ENCODE data around the gene PROKR1. TPM values are rescaled to one million over a fixed set of nuclear protein-coding genes. Genes with fewer than 3 reads are reported as not detected.

Gene PROKR1
- total RNA-seq, 1 donor from 2014 or later = 0.12 TPM

GRCh38 chr2:68604077-68604476 is 39.3 kb upstream of the PROKR1 start:
- H3K9me3 Mint-ChIP-seq (ENCODE audit: low read depth) = peaks cover 34% of the 10 kb centered on the region
- no peak overlapping the region for H3K4me3 Mint-ChIP-seq (ENCODE audit: low read depth)
- DNase-seq (ENCODE audit: low spot score, unreplicated experiment) = no peak
- no peak for TF ChIP-seq CTCF (IDR thresholded peaks at IDR 0.05; ENCODE audit: unreplicated experiment)
- no peaks in the 10 kb centered on the region for H3K36me3 Mint-ChIP-seq (ENCODE audit: insufficient read depth)
- no peak overlapping the region for H3K27ac Mint-ChIP-seq
- H3K4me1 Mint-ChIP-seq (ENCODE audit: low read depth) = no peaks in the 10 kb centered on the region
- H3K27me3 Mint-ChIP-seq = no peaks in the 10 kb centered on the region

GRCh38 chr2:68605939-68606338 is 37.4 kb upstream of the PROKR1 start:
- Mint-ChIP-seq H3K27ac (no peak overlapping the region), H3K27me3 (no peaks in the 10 kb centered on the region), H3K36me3 (ENCODE audit: insufficient read depth) (peaks cover 2% of the 10 kb centered on the region), H3K9me3 (ENCODE audit: low read depth) (peaks cover 37% of the 10 kb centered on the region), H3K4me1 (ENCODE audit: low read depth) (no peaks in the 10 kb centered on the region), H3K4me3 (ENCODE audit: low read depth) (no peak overlapping the region)
- no peak for TF ChIP-seq CTCF (IDR thresholded peaks at IDR 0.05; ENCODE audit: unreplicated experiment)
- no peak for DNase-seq (ENCODE audit: low spot score, unreplicated experiment)

- H3K36me3 Mint-ChIP-seq (ENCODE audit: insufficient read depth) = peaks cover 2% of the 10 kb centered on the region
- no peak for TF ChIP-seq CTCF (IDR thresholded peaks at IDR 0.05; ENCODE audit: unreplicated experiment)
- peaks cover 32% of the 10 kb centered on the region for H3K9me3 Mint-ChIP-seq (ENCODE audit: low read depth)
Measured at GRCh38 chr2:68606759-68607158, 36.6 kb upstream of the PROKR1 start.

GRCh38 chr2:68607837-68608236 is 35.5 kb upstream of the PROKR1 start:
- no peaks in the 10 kb centered on the region for H3K4me1 Mint-ChIP-seq (ENCODE audit: low read depth)
- H3K27ac Mint-ChIP-seq = no peak overlapping the region
- peaks cover 4% of the 10 kb centered on the region for H3K36me3 Mint-ChIP-seq (ENCODE audit: insufficient read depth)
- DNase-seq (ENCODE audit: low spot score, unreplicated experiment) = no peak
- H3K27me3 Mint-ChIP-seq = no peaks in the 10 kb centered on the region
- H3K4me3 Mint-ChIP-seq (ENCODE audit: low read depth) = no peak overlapping the region
- H3K9me3 Mint-ChIP-seq (ENCODE audit: low read depth) = peaks cover 31% of the 10 kb centered on the region
- TF ChIP-seq CTCF (IDR thresholded peaks at IDR 0.05; ENCODE audit: unreplicated experiment) = no peak

More at GRCh38 chr2:68606759-68607158, 36.6 kb upstream of the PROKR1 start:
- Mint-ChIP-seq H3K4me1 (ENCODE audit: low read depth) (no peaks in the 10 kb centered on the region), H3K4me3 (ENCODE audit: low read depth) (no peak overlapping the region), H3K27ac (no peak overlapping the region), H3K27me3 (no peaks in the 10 kb centered on the region)
- DNase-seq (ENCODE audit: low spot score, unreplicated experiment) = no peak

- H3K36me3 Mint-ChIP-seq (ENCODE audit: insufficient read depth) = peaks cover 4% of the 10 kb centered on the region
- no peak overlapping the region for H3K27ac Mint-ChIP-seq
- DNase-seq (ENCODE audit: low spot score, unreplicated experiment) = no peak
- no peak overlapping the region for H3K4me3 Mint-ChIP-seq (ENCODE audit: low read depth)
- peaks cover 25% of the 10 kb centered on the region for H3K9me3 Mint-ChIP-seq (ENCODE audit: low read depth)
- H3K4me1 Mint-ChIP-seq (ENCODE audit: low read depth) = no peaks in the 10 kb centered on the region
- no peaks in the 10 kb centered on the region for H3K27me3 Mint-ChIP-seq
- TF ChIP-seq CTCF (IDR thresholded peaks at IDR 0.05; ENCODE audit: unreplicated experiment) = no peak
Measured at GRCh38 chr2:68612765-68613519, 30.4 kb upstream of the PROKR1 start.
